ENCODE results near the gene CEACAM7.

Gene CEACAM7

DNA sequence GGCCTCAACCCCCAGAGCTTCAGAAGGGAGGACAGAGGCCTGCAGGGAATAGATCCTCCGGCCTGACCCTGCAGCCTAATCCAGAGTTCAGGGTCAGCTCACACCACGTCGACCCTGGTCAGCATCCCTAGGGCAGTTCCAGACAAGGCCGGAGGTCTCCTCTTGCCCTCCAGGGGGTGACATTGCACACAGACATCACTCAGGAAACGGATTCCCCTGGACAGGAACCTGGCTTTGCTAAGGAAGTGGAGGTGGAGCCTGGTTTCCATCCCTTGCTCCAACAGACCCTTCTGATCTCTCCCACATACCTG lies 19.4 kb upstream of the CEACAM7 start:
- no peak for DNase-seq (ENCODE audit: low read depth)
- TF ChIP-seq CTCF (IDR thresholded peaks at IDR 0.05; ENCODE audit: control insufficient read depth, insufficient read depth, low read depth, low read length, missing control alignments): no peak

DNA sequence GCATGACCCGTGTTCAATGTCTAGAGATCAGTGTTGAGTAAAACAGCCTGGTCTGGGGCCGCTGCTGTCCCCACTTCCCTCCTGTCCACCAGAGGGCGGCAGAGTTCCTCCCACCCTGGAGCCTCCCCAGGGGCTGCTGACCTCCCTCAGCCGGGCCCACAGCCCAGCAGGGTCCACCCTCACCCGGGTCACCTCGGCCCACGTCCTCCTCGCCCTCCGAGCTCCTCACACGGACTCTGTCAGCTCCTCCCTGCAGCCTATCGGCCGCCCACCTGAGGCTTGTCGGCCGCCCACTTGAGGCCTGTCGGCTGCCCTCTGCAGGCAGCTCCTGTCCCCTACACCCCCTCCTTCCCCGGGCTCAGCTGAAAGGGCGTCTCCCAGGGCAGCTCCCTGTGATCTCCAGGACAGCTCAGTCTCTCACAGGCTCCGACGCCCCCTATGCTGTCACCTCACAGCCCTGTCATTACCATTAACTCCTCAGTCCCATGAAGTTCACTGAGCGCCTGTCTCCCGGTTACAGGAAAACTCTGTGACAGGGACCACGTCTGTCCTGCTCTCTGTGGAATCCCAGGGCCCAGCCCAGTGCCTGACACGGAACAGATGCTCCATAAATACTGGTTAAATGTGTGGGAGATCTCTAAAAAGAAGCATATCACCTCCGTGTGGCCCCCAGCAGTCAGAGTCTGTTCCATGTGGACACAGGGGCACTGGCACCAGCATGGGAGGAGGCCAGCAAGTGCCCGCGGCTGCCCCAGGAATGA lies 18.9 kb upstream of the CEACAM7 start:
- H3K4me3 ChIP-seq (ENCODE audit: control insufficient read depth, low read depth, low read length): no peak overlapping the region
- DNase-seq (ENCODE audit: low read depth): no peak
- TF ChIP-seq CTCF (IDR thresholded peaks at IDR 0.05; ENCODE audit: control insufficient read depth, insufficient read depth, low read depth, low read length, missing control alignments): peak; percentile 53

More for the DNA sequence above, 19.4 kb upstream of the CEACAM7 start:
- H3K4me3 ChIP-seq (ENCODE audit: control insufficient read depth, low read depth, low read length): no peak overlapping the region

GRCh38 chr19:41705393-41706174 lies 17.5 kb upstream of the CEACAM7 start:
- no peak for DNase-seq (ENCODE audit: low read depth)
- TF ChIP-seq CTCF (IDR thresholded peaks at IDR 0.05; ENCODE audit: control insufficient read depth, insufficient read depth, low read depth, low read length, missing control alignments): no peak

GRCh38 chr19:41703602-41704293 lies 15.7 kb upstream of the CEACAM7 start:
- TF ChIP-seq CTCF (IDR thresholded peaks at IDR 0.05; ENCODE audit: control insufficient read depth, insufficient read depth, low read depth, low read length, missing control alignments): no peak
- no peak overlapping the region for H3K4me3 ChIP-seq (ENCODE audit: control insufficient read depth, low read depth, low read length)
- no peak for DNase-seq (ENCODE audit: low read depth)

More at GRCh38 chr19:41705393-41706174, 17.5 kb upstream of the CEACAM7 start:
- no peak overlapping the region for H3K4me3 ChIP-seq (ENCODE audit: control insufficient read depth, low read depth, low read length)

DNA sequence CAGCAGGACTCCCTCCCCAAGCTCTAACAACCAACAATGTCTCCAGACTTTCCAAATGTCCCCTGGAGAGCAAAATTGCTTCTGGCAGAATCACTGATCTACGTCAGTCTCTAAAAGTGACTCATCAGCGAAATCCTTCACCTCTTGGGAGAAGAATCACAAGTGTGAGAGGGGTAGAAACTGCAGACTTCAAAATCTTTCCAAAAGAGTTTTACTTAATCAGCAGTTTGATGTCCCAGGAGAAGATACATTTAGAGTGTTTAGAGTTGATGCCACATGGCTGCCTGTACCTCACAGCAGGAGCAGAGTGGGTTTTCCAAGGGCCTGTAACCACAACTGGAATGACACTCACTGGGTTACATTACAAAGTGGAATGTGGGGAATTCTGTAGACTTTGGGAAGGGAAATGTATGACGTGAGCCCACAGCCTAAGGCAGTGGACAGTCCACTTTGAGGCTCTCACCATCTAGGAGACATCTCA lies 14.1 kb upstream of the CEACAM7 start:
- no peak for DNase-seq (ENCODE audit: low read depth)
- no peak overlapping the region for H3K4me3 ChIP-seq (ENCODE audit: control insufficient read depth, low read depth, low read length)
- no peak for TF ChIP-seq CTCF (IDR thresholded peaks at IDR 0.05; ENCODE audit: control insufficient read depth, insufficient read depth, low read depth, low read length, missing control alignments)

GRCh38 chr19:41701401-41702075 lies 13.5 kb upstream of the CEACAM7 start:
- TF ChIP-seq CTCF (IDR thresholded peaks at IDR 0.05; ENCODE audit: control insufficient read depth, insufficient read depth, low read depth, low read length, missing control alignments): no peak
- no peak for DNase-seq (ENCODE audit: low read depth)

More at GRCh38 chr19:41701401-41702075, 13.5 kb upstream of the CEACAM7 start:
- H3K4me3 ChIP-seq (ENCODE audit: control insufficient read depth, low read depth, low read length): no peak overlapping the region
